GM19099 (cell line): ENCODE data around the gene RPLP2.

Experiments
- POLR2A ChIP-seq: IDR thresholded peaks from 3 replicates; pipeline ENCODE4 v1.6.1; 2011; ENCODE audit warnings: low read depth; ENCODE audit not compliant: insufficient read length; ENCODE audit errors: extremely low read depth

The RPLP2 gene

DNA sequence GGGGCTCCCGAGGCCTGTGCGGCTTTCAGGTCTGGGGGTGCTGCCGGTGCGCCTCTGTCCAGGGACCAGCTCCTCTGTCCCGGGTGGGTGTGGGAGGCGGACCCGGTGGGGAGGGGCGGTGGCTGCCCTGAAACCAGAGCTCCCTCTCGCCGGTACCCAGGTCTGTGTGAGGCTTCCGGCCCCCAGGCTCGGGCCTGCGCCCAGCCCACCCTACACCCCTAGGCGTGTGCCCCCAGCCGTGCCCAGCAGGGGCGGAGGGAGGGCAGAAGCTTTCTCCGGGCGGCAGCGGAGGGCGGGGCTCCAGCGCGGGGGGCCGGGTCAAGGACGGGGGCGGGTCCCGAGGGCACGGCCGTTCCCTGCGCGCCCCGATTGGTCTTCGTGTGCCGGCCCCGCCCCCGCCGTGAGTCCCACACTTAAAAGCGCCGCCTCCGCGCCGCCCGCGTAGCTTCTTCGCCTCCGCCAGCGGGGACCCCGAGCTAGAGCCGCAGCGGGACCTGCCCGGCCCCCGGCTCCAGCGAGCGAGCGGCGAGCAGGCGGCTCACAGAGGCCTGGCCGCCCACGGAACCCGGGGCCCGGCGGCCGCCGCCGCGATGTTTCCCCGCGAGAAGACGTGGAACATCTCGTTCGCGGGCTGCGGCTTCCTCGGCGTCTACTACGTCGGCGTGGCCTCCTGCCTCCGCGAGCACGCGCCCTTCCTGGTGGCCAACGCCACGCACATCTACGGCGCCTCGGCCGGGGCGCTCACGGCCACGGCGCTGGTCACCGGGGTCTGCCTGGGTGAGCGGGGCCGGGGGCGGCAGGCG is 9.6 kb downstream of the RPLP2 start:
- peak; percentile 88 for TF ChIP-seq POLR2A

DNA sequence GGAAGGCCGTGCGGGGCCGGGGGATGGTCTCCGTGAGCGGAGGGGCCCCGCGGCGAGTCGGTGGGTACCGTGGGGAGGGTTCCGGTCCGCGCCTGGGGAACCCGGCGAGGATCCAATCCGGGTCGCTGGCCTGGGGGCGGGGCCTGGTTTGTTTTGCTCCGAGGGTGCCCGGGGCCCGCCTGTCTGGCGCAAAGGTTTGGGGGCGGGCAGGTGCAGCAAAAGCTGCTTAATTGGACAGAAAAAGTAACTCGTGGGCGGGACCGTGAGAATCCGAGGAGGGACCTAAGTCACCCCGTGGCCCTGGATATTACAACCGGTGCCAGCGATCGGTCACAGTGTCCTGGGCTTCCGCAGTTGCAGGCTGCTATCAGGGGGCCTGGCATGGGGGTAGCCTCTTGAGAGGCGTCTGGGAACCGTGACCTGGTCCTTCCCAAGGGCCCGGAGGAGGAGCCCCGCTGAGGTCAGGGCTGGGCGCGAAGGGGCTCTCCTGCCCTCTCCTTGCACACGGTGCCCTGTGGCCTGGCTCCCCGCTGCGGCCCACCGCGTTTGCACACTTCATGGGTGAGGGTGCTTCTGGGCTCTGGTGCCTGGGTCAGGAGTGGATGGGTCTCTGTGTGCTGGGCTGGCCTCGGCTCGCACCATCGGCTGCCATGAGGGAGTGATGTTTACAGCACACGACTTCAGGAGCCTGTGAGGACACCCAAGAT is 10.3 kb downstream of the RPLP2 start:
- no peak for TF ChIP-seq POLR2A

DNA sequence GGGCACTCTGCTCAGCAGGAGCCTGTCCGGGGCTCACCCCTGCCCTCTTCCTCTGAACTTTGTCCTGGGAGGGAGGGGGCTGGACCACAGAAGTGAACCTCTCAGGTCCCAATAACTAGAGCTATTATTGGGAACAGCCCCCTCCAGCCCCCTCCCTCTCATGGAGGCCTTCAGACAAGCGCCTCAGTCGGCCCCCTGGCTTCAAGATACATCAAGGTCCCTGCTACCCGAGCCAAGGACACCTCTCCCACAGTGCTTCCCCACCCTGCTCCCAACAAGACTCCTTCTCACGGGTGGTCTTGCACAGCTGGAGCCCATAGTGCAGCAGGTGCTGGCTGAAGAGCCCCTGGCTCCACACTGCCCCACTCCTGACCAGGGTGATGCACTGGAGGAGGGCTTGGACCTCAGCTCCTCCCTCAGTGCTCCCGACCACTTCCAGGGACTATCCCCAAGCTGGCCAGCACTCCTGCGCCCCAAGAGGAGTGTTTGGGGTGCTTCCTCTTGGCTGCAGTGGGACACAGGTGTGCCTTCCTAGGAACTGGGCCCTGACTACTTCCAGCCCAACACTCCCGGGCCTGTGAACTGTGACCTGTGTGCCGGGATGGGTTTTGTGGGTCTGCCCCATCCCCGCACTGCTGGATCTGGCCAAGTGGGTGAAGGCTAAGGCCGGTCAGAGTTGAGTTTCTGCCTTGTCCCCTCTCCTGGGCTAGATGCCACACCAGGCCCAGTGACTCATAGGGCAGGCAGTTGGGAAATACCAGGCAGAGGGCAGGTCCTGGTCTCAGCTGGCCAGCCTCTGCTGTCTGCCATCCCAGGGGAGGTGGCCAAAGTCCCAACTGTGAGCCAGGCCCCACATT is 11.1 kb downstream of the RPLP2 start:
- no peak for TF ChIP-seq POLR2A

DNA sequence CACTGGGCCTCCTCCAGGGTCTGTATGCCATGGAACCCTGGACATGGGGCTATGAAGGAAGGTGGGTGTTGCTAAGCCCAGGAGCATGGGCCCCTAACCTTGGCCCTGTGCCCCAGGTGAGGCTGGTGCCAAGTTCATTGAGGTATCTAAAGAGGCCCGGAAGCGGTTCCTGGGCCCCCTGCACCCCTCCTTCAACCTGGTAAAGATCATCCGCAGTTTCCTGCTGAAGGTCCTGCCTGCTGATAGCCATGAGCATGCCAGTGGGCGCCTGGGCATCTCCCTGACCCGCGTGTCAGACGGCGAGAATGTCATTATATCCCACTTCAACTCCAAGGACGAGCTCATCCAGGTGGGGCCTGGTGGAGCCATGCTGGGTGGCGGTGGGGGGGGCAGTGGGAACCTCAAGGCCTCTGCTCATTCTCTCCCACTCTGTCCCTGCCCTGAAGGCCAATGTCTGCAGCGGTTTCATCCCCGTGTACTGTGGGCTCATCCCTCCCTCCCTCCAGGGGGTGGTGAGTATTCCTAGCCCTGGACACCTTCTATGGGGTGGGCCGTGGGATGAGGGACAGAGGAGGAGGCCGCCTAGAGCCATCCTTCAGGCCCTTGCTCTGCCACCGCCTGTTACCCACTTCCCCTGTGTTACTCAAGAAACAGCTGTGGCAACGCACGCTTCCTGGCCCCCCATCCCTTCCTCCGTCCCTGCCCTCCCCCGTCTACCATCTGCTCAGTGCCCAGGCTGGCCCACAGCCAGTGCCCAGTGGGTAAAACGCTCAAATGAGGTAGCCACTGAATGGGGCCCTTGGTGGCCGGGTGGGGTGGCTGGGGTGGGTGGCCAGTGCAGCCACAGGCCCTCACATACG is 12.0 kb downstream of the RPLP2 start:
- TF ChIP-seq POLR2A = no peak

DNA sequence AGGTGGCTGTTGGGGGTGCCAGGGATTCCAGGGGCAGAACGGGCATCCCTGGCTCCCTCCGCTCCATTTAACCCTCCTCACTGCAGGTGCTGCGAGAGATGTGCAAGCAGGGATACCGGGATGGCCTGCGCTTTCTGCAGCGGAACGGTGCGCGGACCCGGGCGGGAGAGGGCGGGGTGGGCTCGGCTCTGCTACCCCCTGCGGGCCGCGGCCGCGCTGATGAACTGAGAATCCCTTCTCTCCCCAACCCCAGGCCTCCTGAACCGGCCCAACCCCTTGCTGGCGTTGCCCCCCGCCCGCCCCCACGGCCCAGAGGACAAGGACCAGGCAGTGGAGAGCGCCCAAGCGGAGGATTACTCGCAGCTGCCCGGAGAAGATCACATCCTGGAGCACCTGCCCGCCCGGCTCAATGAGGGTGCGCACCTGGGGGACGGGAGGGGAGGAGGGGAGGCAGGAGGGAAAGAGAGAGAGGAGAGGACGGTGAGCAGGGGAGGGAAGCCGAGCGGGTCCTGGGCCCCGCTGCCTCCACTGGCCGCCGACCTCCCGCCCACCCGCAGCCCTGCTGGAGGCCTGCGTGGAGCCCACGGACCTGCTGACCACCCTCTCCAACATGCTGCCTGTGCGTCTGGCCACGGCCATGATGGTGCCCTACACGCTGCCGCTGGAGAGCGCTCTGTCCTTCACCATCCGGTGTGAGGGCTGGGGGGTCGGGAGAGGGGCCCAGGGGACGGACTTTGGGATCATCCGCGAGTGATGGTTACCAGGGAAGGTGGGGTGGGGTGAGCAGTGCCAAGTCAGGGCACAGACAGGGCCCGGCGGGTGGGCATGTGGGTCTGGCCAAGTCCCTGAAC is 13.9 kb downstream of the RPLP2 start:
- no peak for TF ChIP-seq POLR2A

DNA sequence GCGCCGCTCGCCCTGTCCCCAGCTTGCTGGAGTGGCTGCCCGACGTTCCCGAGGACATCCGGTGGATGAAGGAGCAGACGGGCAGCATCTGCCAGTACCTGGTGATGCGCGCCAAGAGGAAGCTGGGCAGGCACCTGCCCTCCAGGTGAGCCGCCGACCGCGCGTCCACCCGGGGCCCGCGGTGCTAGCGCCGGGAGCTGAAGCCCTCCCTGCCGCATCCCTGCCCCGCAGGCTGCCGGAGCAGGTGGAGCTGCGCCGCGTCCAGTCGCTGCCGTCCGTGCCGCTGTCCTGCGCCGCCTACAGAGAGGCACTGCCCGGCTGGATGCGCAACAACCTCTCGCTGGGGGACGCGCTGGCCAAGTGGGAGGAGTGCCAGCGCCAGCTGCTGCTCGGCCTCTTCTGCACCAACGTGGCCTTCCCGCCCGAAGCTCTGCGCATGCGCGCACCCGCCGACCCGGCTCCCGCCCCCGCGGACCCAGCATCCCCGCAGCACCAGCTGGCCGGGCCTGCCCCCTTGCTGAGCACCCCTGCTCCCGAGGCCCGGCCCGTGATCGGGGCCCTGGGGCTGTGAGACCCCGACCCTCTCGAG is 14.6 kb downstream of the RPLP2 start:
- TF ChIP-seq POLR2A = no peak

DNA sequence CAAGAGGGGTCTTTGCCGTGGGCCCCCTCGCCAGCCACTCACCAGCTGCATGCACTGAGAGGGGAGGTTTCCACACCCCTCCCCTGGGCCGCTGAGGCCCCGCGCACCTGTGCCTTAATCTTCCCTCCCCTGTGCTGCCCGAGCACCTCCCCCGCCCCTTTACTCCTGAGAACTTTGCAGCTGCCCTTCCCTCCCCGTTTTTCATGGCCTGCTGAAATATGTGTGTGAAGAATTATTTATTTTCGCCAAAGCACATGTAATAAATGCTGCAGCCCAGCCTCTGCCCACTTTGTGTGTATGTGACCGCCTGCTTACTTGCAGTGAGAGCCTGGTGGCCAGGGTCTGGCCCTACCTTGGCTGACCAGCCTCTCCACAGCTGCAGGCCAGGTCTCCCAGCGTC is 15.2 kb downstream of the RPLP2 start:
- TF ChIP-seq POLR2A = no peak

DNA sequence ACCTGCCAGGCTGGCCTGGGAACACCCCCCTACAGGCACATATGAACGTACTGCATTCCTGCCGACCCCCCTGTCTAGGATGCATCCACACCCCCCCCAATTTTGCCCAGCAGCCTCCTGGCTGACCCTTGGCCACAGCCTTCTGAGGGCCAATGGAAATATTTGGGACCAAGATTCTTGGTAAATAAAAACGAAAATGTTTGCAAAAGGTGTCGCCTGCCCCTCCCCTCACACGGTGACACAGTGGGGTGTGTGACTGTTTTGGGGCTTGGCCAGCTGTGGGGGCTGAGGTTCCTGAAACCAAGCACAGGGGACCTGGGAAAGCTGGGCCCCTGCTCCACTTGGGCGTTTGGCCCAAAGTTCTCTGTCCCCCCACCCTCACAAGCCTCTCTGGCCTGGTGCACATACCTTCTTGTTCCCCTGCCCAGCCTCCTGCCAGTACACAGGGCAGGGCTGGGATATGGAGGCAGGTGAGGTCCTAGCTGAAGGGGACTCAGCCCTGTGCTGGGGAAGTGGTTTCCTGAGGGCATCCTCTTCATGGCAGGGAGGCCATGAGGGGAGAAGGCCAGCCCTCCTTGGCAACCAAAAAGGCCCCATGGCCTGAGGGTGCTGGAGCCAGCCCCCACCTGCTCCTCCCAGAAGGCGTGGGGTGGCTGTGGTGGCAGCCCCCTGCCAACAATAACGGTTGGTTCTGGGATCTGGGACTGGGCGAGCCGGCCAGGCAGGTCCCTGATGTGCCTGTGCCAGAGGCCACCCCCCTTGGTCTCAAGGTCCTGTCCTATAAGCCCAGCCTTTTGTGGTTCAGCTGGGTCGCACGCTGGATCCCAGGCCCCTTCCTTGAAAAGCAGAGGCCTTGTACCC is 15.8 kb downstream of the RPLP2 start:
- no peak for TF ChIP-seq POLR2A

DNA sequence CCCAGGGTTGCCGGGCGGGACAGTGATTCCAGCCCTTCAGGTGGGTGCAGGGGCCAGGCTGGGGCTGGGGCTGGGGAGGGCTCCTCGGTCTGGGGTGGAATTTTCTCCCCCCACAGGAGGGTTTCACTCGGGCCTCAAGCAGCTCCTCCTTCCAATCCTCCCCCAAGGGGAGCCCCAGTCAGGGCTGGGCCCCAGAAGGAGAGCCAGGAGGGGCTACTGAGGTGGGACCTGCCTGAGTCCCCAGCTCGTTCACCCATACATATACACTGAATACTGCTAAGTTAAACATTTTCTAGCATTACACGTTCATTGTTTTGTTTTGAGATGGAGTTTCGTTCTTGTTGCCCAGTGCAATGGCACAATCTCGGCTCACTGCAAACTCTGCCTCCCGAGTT is 16.5 kb downstream of the RPLP2 start:
- no peak for TF ChIP-seq POLR2A

DNA sequence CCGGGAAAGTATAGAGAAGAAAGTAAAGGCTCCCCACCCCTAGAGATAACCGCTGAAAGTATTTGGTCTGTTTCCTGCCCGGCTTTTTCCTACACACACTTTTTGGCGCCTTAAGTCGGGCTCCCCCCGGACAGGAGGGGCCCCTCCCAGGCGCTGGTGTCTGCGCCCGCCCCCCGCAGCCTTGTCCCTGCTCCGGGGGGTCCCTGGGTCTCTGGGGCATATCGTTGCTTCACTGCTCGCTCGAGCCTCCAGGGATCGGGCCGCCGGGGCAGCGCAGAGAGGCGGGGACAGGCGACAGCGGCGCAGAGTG is 17.0 kb downstream of the RPLP2 start:
- TF ChIP-seq POLR2A = no peak

DNA sequence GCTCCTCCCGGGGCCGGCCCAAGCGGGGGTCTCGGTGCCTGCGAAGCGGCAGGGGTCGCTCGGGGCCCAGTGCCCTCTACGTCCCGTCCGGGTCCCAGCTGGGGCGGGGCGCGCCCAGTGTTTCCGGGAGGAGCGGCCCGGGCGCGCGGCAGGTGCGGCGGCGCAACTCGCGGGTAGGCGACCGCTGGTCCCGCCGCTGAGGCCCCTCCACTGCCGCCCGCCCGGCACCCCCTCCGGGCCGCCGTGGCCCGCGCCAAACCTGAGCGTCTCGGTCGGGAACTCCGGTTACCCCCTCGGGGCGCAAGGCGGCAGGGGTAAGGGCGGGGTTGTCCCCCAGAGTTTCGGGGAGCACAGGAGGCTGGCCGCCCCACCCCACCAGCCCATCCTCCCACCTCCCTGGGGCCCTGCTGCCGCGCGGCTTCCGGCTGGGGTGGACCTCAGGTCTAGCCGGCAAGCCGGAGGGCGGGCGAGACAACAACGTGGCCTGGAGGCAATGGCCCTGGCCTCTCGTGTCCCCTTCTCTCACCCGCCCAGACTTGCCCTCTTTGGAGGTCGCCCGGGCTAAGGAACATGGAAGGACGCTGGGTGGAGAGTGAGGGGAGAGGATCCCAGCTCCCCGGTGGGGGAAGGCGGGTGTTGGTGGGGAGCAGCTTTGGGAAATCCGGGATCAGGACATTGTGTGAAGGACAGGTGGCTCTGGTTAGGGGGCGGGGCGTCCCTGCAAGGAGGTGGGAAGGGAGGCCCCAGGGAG is 17.6 kb downstream of the RPLP2 start:
- peak; percentile 27 for TF ChIP-seq POLR2A

DNA sequence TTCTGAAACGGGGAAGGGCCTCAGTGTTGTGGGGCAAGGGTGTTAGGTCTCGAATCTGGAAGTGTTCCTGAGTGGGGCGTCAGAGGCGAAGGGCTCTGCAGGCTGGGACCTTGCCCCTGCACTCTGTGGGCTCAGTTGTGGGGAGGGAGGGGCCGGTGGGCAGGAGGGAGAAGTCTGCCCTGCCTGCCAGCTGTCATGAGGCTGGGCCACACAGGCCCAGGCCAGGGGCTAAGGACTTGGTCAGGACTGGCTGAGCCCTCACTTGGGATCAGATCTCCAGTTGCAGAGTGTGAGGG is 18.1 kb downstream of the RPLP2 start, which contains the start of gene CRACR2B:
Gene CRACR2B (plus strand): TSS at position 23 of the 296 bp plus-strand sequence. CDS start 689 bp downstream, outside the sequence.
- no peak for TF ChIP-seq POLR2A

DNA sequence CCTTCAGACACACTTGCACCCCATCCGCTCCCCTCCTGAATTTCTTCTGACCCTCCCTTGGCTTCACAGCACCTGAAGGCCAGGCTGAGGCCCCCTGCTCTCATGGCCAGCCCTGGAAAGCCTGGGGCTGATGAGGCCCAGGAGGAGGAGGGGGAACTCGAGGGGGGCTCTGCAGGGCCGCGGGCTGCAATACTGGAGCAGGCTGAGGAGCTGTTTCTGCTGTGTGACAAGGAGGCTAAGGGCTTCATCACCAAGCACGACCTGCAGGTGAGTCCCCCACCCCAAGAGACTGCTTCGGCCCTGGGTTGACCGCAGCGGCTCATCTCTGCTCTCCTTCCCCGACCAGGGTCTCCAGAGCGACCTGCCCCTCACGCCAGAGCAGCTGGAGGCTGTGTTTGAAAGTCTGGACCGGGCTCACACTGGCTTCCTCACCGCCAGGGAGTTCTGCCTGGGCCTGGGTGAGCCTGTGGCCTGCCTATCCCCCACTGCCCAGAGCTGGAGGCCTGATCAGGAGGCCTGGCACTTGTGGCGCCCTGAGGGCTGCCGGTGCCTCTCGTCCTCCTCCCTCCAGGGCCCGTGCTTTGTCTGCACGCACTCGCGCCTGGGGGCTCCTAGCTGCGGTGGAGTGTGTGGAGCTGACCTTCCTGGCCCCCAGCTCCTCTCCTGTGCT is 18.9 kb downstream of the RPLP2 start:
- no peak for TF ChIP-seq POLR2A
